H1 (cell line): ENCODE results near the gene TENT4A. TPM values are rescaled to one million over a fixed set of nuclear protein-coding genes. Genes with fewer than 3 reads are reported as not detected.

ENCODE experiments used
- CTCF ChIA-PET: fragments of 300-600 bp; sonication (Branson Sonifier 250); formaldehyde crosslinking; loops from one replicate; lab custom pipeline; 2021; ENCODE audit not compliant: partially characterized antibody; lab: Charles Lee
- POLR2A ChIA-PET: fragments of 300-600 bp; sonication (Branson Sonifier 250); formaldehyde crosslinking; loops from one replicate; lab custom pipeline; 2021; ENCODE audit warnings: inconsistent platforms; ENCODE audit not compliant: partially characterized antibody; lab: Charles Lee
- DNase-seq, 2 experiments: peaks; one replicate each; pipeline versions ENCODE4 v3.0.0 to v3.0.0-alpha.2; 2010 to 2022; ENCODE audit warnings: low spot score in 2 of 2, low read depth in 1 of 2, mixed read lengths in 1 of 2
- FAIRE-seq: peaks from 2 replicates; lab custom pipeline; 2011; peaks lifted over from hg19 to GRCh38; lab: Jason Lieb, UNC
- H2AFZ ChIP-seq: 2 replicates; pipeline ENCODE4 v1.8.1; 2012; ENCODE audit warnings: low read length, inconsistent platforms
- H2AK5ac ChIP-seq: 2 replicates; pipeline ENCODE4 v1.6.1; 2013; ENCODE audit warnings: low read depth, low read length
- H2BK120ac ChIP-seq: replicated peaks from 2 replicates; pipeline ENCODE3; 2013; ENCODE audit warnings: low read depth, low read length, inconsistent platforms
- H2BK12ac ChIP-seq: 2 replicates; pipeline ENCODE4 v1.6.1; 2013; ENCODE audit warnings: low read depth, low read length
- H2BK15ac ChIP-seq: 2 replicates; pipeline ENCODE4 v1.6.1; 2013; ENCODE audit warnings: low read length
- H2BK20ac ChIP-seq: 2 replicates; pipeline ENCODE4 v1.6.1; 2013; ENCODE audit warnings: low read length
- H2BK5ac ChIP-seq: 2 replicates; pipeline ENCODE4 v1.6.1; 2013; ENCODE audit warnings: low read depth, low read length
- H3K14ac ChIP-seq: 2 replicates; pipeline ENCODE4 v1.6.1; 2013; ENCODE audit warnings: inconsistent platforms; ENCODE audit not compliant: insufficient read length
- H3K18ac ChIP-seq: 2 replicates; pipeline ENCODE4 v1.6.1; 2013; ENCODE audit warnings: low read length; ENCODE audit errors: extremely low read depth
- H3K23ac ChIP-seq: 2 replicates; pipeline ENCODE4 v1.6.1; 2013; ENCODE audit warnings: inconsistent platforms; ENCODE audit not compliant: insufficient read length
- H3K23me2 ChIP-seq: 2 replicates; pipeline ENCODE4 v1.6.1; 2013; ENCODE audit warnings: low read depth, low read length
- H3K27ac ChIP-seq: 2 replicates; pipeline ENCODE4 v1.6.1; 2011; ENCODE audit warnings: low read depth, low read length, inconsistent platforms
- H3K27me3 ChIP-seq, 4 experiments: replicated peaks in 1 of 4; 1 replicate in 1 of 4; 2 replicates in 3 of 4; pipeline versions ENCODE4 v1.6.1 to v1.8.1; 2011 to 2013; ENCODE audit warnings: low read length in 3 of 4, mild to moderate bottlenecking in 3 of 4, inconsistent platforms in 2 of 4, mixed read lengths in 2 of 4, moderate library complexity in 1 of 4; ENCODE audit not compliant: control insufficient read depth in 3 of 4, insufficient read depth in 3 of 4; ENCODE audit errors: extremely low read depth in 1 of 4
- H3K36me3 ChIP-seq, 4 experiments: 2 replicates each; pipeline versions ENCODE4 v1.6.1 to v1.8.1; 2011 to 2013; ENCODE audit warnings: mild to moderate bottlenecking in 4 of 4, low read length in 3 of 4, moderate library complexity in 2 of 4, control low read depth in 1 of 4, inconsistent platforms in 1 of 4; ENCODE audit not compliant: insufficient read depth in 4 of 4, control insufficient read depth in 2 of 4
- H3K4ac ChIP-seq: replicated peaks from 2 replicates; pipeline ENCODE3; 2013; ENCODE audit warnings: low read length, low read depth, mixed read lengths, inconsistent platforms; ENCODE audit not compliant: insufficient read length
- H3K4me1 ChIP-seq, 4 experiments: replicated peaks in 1 of 4; 1 replicate in 1 of 4; 2 replicates in 3 of 4; pipeline versions ENCODE4 v1.6.1 to v1.8.1; 2011 to 2013; ENCODE audit warnings: low read length in 3 of 4, inconsistent platforms in 2 of 4, mixed read lengths in 1 of 4; ENCODE audit not compliant: insufficient read depth in 4 of 4, control insufficient read depth in 3 of 4
- H3K4me2 ChIP-seq, 2 experiments: 2 replicates each; pipeline versions ENCODE4 v1.6.1 to v1.8.1; 2011 to 2013; ENCODE audit warnings: low read depth in 2 of 2, low read length in 2 of 2, control low read depth in 1 of 2, inconsistent platforms in 1 of 2, mild to moderate bottlenecking in 1 of 2; ENCODE audit not compliant: insufficient read depth in 1 of 2
- H3K4me3 ChIP-seq, 4 experiments: fragments of 200-600, 300-600 bp in 1 of 4; sonication (generic), shearing (Covaris generic), sonication (Bioruptor Twin) in 1 of 4; 2 replicates each; pipeline versions ENCODE4 v1.5.1 to v1.8.1; 2011 to 2016; ENCODE audit warnings: low read length in 4 of 4, low read depth in 3 of 4, control low read depth in 2 of 4, inconsistent platforms in 2 of 4, mild to moderate bottlenecking in 2 of 4, mixed read lengths in 1 of 4, moderate library complexity in 1 of 4; ENCODE audit not compliant: insufficient read depth in 2 of 4; ENCODE audit errors: extremely low read depth in 1 of 4
- H3K56ac ChIP-seq: replicated peaks from 2 replicates; pipeline ENCODE3; 2013; ENCODE audit warnings: low read depth, mild to moderate bottlenecking, mixed read lengths, low read length, inconsistent platforms; ENCODE audit not compliant: insufficient read length
- H3K79me1 ChIP-seq: 2 replicates; pipeline ENCODE4 v1.6.1; 2013; ENCODE audit warnings: low read depth, low read length, control low read depth
- H3K79me2 ChIP-seq, 2 experiments: 2 replicates each; pipeline versions ENCODE4 v1.6.1 to v1.8.1; 2012 to 2013; ENCODE audit warnings: low read length in 2 of 2, mild to moderate bottlenecking in 2 of 2, inconsistent platforms in 1 of 2; ENCODE audit not compliant: insufficient read depth in 2 of 2, control insufficient read depth in 1 of 2
- H3K9ac ChIP-seq, 4 experiments: replicated peaks in 1 of 4; 1 replicate in 1 of 4; 2 replicates in 3 of 4; pipeline versions ENCODE4 v1.6.1 to v1.8.1; 2011 to 2013; ENCODE audit warnings: low read depth in 3 of 4, low read length in 3 of 4, control low read depth in 2 of 4, mild to moderate bottlenecking in 2 of 4, moderate library complexity in 2 of 4, inconsistent platforms in 1 of 4; ENCODE audit errors: extremely low read depth in 1 of 4
- H3K9me3 ChIP-seq, 2 experiments: 2 replicates each; pipeline versions ENCODE4 v1.6.1 to v1.8.1; 2012 to 2013; ENCODE audit warnings: mild to moderate bottlenecking in 2 of 2, moderate library complexity in 2 of 2, control low read depth in 1 of 2, inconsistent platforms in 1 of 2, low read depth in 1 of 2, low read length in 1 of 2, mixed read lengths in 1 of 2; ENCODE audit not compliant: insufficient read depth in 2 of 2
- H4K20me1 ChIP-seq, 2 experiments: replicated peaks in 1 of 2; 2 replicates each; pipeline versions ENCODE3 to v1.8.1; 2011 to 2013; ENCODE audit warnings: inconsistent platforms in 2 of 2, low read length in 2 of 2, mild to moderate bottlenecking in 1 of 2; ENCODE audit not compliant: insufficient read depth in 2 of 2, control insufficient read depth in 1 of 2
- H4K5ac ChIP-seq: 2 replicates; pipeline ENCODE4 v1.6.1; 2013; ENCODE audit warnings: low read length, low read depth, mixed read lengths, inconsistent platforms; ENCODE audit not compliant: insufficient read length
- H4K8ac ChIP-seq: 2 replicates; pipeline ENCODE4 v1.8.0; 2013; ENCODE audit warnings: mild to moderate bottlenecking, moderate library complexity, low read length, inconsistent platforms; ENCODE audit not compliant: insufficient read depth; ENCODE audit errors: extremely low read depth
- H4K91ac ChIP-seq: replicated peaks from 2 replicates; pipeline ENCODE3; 2013; ENCODE audit warnings: low read length, mixed read lengths, inconsistent platforms; ENCODE audit not compliant: insufficient read length
- BRCA1 ChIP-seq: IDR thresholded peaks from 2 replicates; pipeline ENCODE4 v1.6.1; 2012; ENCODE audit warnings: low read depth, low read length, improper control_type of control experiment
- CBX8 ChIP-seq: fragments of 300-800, 300-1000 bp; sonication (generic); IDR thresholded peaks from 2 replicates; pipeline ENCODE4 v1.7.1; 2016; ENCODE audit warnings: low read depth, low read length, borderline replicate concordance
- CHD2 ChIP-seq: IDR thresholded peaks from 2 replicates; pipeline ENCODE4 v1.6.1; 2012; ENCODE audit warnings: low read length, improper control_type of control experiment
- JUND ChIP-seq: IDR thresholded peaks from 2 replicates; pipeline ENCODE4 v1.6.1; 2011; ENCODE audit warnings: mild to moderate bottlenecking, improper control_type of control experiment, low read length
- KDM1A ChIP-seq: fragments of 200-600, 300-600 bp; sonication (generic); IDR thresholded peaks from 2 replicates; pipeline ENCODE4 v1.7.1; 2016; ENCODE audit warnings: mild to moderate bottlenecking, low read length, borderline replicate concordance
- KDM4A ChIP-seq: IDR thresholded peaks from one replicate; pipeline ENCODE4 v1.7.1; 2012; ENCODE audit warnings: low read depth, mild to moderate bottlenecking, moderate library complexity, low read length, inconsistent platforms; ENCODE audit not compliant: severe bottlenecking
- PHF8 ChIP-seq: fragments of 200-600 bp; sonication (generic); conservative IDR thresholded peaks from 2 replicates; pipeline ENCODE4 v1.7.1; 2012; ENCODE audit warnings: low read depth, mild to moderate bottlenecking, inconsistent platforms, low read length, moderate library complexity
- RBBP5 ChIP-seq: IDR thresholded peaks from 2 replicates; pipeline ENCODE4 v1.7.1; 2012; ENCODE audit warnings: low read depth, mild to moderate bottlenecking, inconsistent platforms, low read length, moderate library complexity, borderline replicate concordance
- RNF2 ChIP-seq: fragments of 200-900, 300-1000 bp; sonication (generic); IDR thresholded peaks from 2 replicates; pipeline ENCODE4 v1.7.1; 2016; ENCODE audit warnings: borderline replicate concordance, low read depth, mild to moderate bottlenecking, antibody characterized with exemption, low read length; ENCODE audit not compliant: poor library complexity, severe bottlenecking; ENCODE audit errors: missing control alignments
- SP2 ChIP-seq: IDR thresholded peaks from 2 replicates; pipeline ENCODE4 v1.6.1; 2012; ENCODE audit warnings: mild to moderate bottlenecking, low read length, inconsistent platforms
- YY1 ChIP-seq: IDR thresholded peaks from 2 replicates; pipeline ENCODE4 v1.6.1; 2011; ENCODE audit warnings: low read depth, mild to moderate bottlenecking, low read length
- ZNF274 ChIP-seq: IDR thresholded peaks from 2 replicates; pipeline ENCODE4 v1.7.0; 2012; ENCODE audit warnings: low read length, borderline replicate concordance; ENCODE audit errors: extremely low read depth
- WGBS, 2 experiments: shearing (Covaris generic) in 1 of 2; methylation state at CpG; one replicate each; pipeline versions ENCODE4 v1.1.6 to v1.1.7; 2013 to 2015; ENCODE audit warnings: low lambda C conversion rate in 2 of 2, mixed read lengths in 2 of 2, inconsistent platforms in 1 of 2, low coverage in 1 of 2, missing lambda C conversion rate in 1 of 2; ENCODE audit not compliant: insufficient replicate concordance in 2 of 2, insufficient coverage in 1 of 2, insufficient read length in 1 of 2; ENCODE audit errors: extremely low coverage in 1 of 2, missing lambda C conversion rate in 1 of 2; 5-methylcytosine and 5-hydroxymethylcytosine counted together
- polyA plus RNA-seq, 7 experiments: library from polyadenylated mRNA; depleted of rRNA in 3 of 7; stranded (reverse) in 5 of 7; unstranded in 2 of 7; fragments of >200 nt in 5 of 7; fragments of 200-250 nt in 2 of 7; gene quantifications; 1 replicate in 5 of 7; 2 replicates in 1 of 7; 4 replicates in 1 of 7; pipeline versions ENCODE4 v1.2.1 to v1.2.3, GENCODE V29; 2011 to 2013; ENCODE audit warnings: missing spikeins in 2 of 7, mixed read lengths in 2 of 7
- total RNA-seq: library from RNA; stranded (reverse); fragmentation: NEBNext Ultra II Directional; extraction: Animal tissue kit (Norgen Biotek cat#: 25700); gene quantifications from 2 replicates; pipeline ENCODE4 v1.2.1, GENCODE V29; 2021

TENT4A gene
- total and polyA plus RNA-seq, 2 of the 8 experiments (the other 6 are each of a cell fraction or from before 2014, with no cell fraction given), result 8.9 to 25.1 TPM

DNA sequence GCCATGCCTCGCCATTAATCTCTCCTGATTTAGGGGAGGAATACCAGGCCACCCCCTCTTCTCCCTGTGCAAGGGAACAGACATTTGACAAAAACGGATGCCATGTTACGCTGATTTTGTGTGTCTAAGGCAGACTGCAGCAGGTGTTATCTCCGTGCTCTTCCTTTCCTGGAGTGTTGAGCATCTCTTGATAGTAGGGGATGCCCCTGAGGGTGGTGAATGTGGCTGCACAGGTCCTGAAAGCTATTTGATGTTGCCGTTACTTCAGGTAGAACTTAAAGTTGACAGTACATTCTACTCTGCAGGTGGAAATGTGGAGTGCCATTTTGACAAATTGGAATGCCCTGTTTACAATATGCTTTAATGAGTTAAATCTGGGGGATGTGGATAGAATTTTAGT is 21.5 kb downstream of the TENT4A start:
- Histone ChIP-seq H3K79me2 (peaks cover 0 to 67% of the 10 kb centered on the region in 2 experiments; a peak in 3 of 4 replicates), H3K9ac (no peak overlapping the region), H4K91ac (no peak overlapping the region), H4K5ac (no peak overlapping the region), H2BK12ac (no peak overlapping the region), H2AFZ (no peak overlapping the region), H2BK120ac (no peak overlapping the region), H3K4me3 (no peak overlapping the region), H3K4me1 (peaks cover 0 to 6% (median 1%) of the 10 kb centered on the region in 4 experiments; a peak in 3 of 7 replicates), H4K8ac (no peak overlapping the region; the same call in 1 of the 2 replicates), H3K23ac (no peak overlapping the region), H3K27me3 (no peaks in the 10 kb centered on the region), H2AK5ac (no peak overlapping the region), H2BK15ac (no peak overlapping the region), H3K4me2 (no peak overlapping the region), H3K56ac (no peak overlapping the region), H3K4ac (no peak overlapping the region), H3K9me3 (no peaks in the 10 kb centered on the region), H4K20me1 (peaks cover 11 to 31% of the 10 kb centered on the region in 2 experiments), H3K36me3 (peaks cover 0 to 5% (median 4%) of the 10 kb centered on the region in 4 experiments; a peak in 5 of 8 replicates), H2BK5ac (no peak overlapping the region), H2BK20ac (no peak overlapping the region), H3K79me1 (peaks cover 9% of the 10 kb centered on the region), H3K27ac (no peak overlapping the region), H3K14ac (no peak overlapping the region), H3K23me2 (no peaks in the 10 kb centered on the region; the same call in 1 of the 2 replicates), H3K18ac (no peak overlapping the region)
- WGBS, 2 experiments, result 81% methylated on average over 5 of the region's 5 CpGs; no CpG with 5 or more reads in 1 of the 2 experiments
- CTCF ChIA-PET, result interaction anchor here (3.3 kb wide), 1 partner anchor 10 kb away, joined by 19 read pairs; no protein-coding TSS in a partner anchor
- POLR2A ChIA-PET, result interaction anchor here (0.6 to 1.4 kb wide), 2 partner anchors 102 to 104 kb away, joined by 3 to 6 read pairs; partner anchors contain the start of genes NSUN2 and SRD5A1
- FAIRE-seq (no peak), DNase-seq (no peak)
- TF ChIP-seq YY1, result no peak
- no peak for TF ChIP-seq JUND
- TF ChIP-seq PHF8, result no peak
- no peak for TF ChIP-seq ZNF274
- no peak for TF ChIP-seq KDM1A
- no peak for TF ChIP-seq KDM4A
- no peak for TF ChIP-seq CBX8
- no peak for TF ChIP-seq BRCA1
- no peak for TF ChIP-seq CHD2
- no peak for TF ChIP-seq RNF2
- no peak for TF ChIP-seq RBBP5
- no peak for TF ChIP-seq SP2
